Esophagus squamous epithelium (tissue), 5 donors: ENCODE measurements around the gene HEMGN. TPM values are rescaled to one million over a fixed set of nuclear protein-coding genes. Genes with fewer than 3 reads are reported as not detected.

Experiments used
- DNase-seq: peaks from one replicate; lab custom pipeline; 2025; lab: John Stamatoyannopoulos, UW
- H3K27ac ChIP-seq, 4 donors: fragments of 200-600 bp; sonication (generic); one replicate each; pipeline ENCODE4 v1.5.1; 2016 to 2019; ENCODE audit warnings: mild to moderate bottlenecking in 1 of 4
- H3K27me3 ChIP-seq, 4 donors: fragments of 200-600 bp; sonication (generic); 1 replicate in 3 of 4; 2 replicates in 1 of 4; pipeline versions ENCODE4 v1.5.1 to v1.6.0; 2017 to 2021; ENCODE audit warnings: antibody characterized with exemption in 1 of 4
- H3K36me3 ChIP-seq, 3 donors: fragments of 200-600 bp; sonication (generic); one replicate each; pipeline ENCODE4 v1.5.1; 2016 to 2019
- H3K4me1 ChIP-seq, 3 donors: fragments of 200-600 bp; sonication (generic); one replicate each; pipeline ENCODE4 v1.5.1; 2017 to 2019
- H3K4me3 ChIP-seq, 4 donors: fragments of 200-600 bp; sonication (generic); 1 replicate in 3 of 4; 2 replicates in 1 of 4; pipeline ENCODE4 v1.5.1; 2016 to 2019; ENCODE audit warnings: mild to moderate bottlenecking in 2 of 4, moderate library complexity in 1 of 4
- H3K9me3 ChIP-seq, 3 donors: fragments of 200-600 bp; sonication (generic); one replicate each; pipeline ENCODE4 v1.5.1; 2016 to 2019
- CTCF ChIP-seq, 6 experiments: fragments of 450-650 bp in 4 of 6; fragments of 200-600 bp in 2 of 6; sonication (generic) in 2 of 6; IDR thresholded peaks; one replicate each; pipeline ENCODE4 v1.5.1; 2016 to 2019; ENCODE audit warnings: antibody characterized with exemption in 6 of 6, mild to moderate bottlenecking in 4 of 6, moderate library complexity in 4 of 6
- POLR2A ChIP-seq, 4 donors: fragments of 450-650 bp; IDR thresholded peaks; one replicate each; pipeline ENCODE4 v1.6.1; 2017; ENCODE audit warnings: antibody characterized with exemption in 4 of 4, mild to moderate bottlenecking in 4 of 4, moderate library complexity in 3 of 4
- WGBS, 2 donors: methylation state at CpG; one replicate each; pipeline ENCODE4 v1.1.5; 2018; 5-methylcytosine and 5-hydroxymethylcytosine counted together
- intact Hi-C: fragments of 100-400 bp; cut with DNase I; formaldehyde crosslinking; loops from one replicate; pipeline ENCODE4 v1.15.0; 2022
- total RNA-seq, 4 donors: library from RNA; depleted of rRNA; stranded (reverse); fragments of >200 nt; gene quantifications; one replicate each; pipeline ENCODE4 v1.1.0, GENCODE V29; 2016
- donor health status: DM: yes; HTN: yes; CAD: no.

Gene HEMGN
- not detected for total RNA-seq

GRCh38 chr9:97938081-97938644 lies at the start of gene HEMGN:
Gene HEMGN (minus strand): TSS chr9:97938172. CDS start chr9:97938136, 36 bp downstream.
- Histone ChIP-seq H3K4me3 (no peak within 1 kb of the TSS), H3K27ac (no peak within 1 kb of the TSS), H3K4me1 (no peaks in the 10 kb centered on the region), H3K9me3 (no peaks in the 10 kb centered on the region), H3K27me3 (peaks cover 0 to 49% (median 0%) of the 10 kb centered on the region in 4 donors), H3K36me3 (no peaks in the 10 kb centered on the region)
- no peak for DNase-seq
- intact Hi-C loops, result no loop called here
- 65 to 68% methylated on average over 3 of the region's 3 CpGs for WGBS, 2 donors
- TF ChIP-seq POLR2A (IDR thresholded peaks at IDR 0.05) (no peak), CTCF (IDR thresholded peaks at IDR 0.05) (no peak)

GRCh38 chr9:97987487-97987886 lies 49.5 kb upstream of the HEMGN start:
- Histone ChIP-seq H3K9me3 (no peaks in the 10 kb centered on the region), H3K4me1 (peaks cover 22 to 79% (median 46%) of the 10 kb centered on the region in 3 donors), H3K27me3 (no peaks in the 10 kb centered on the region), H3K27ac (no peak overlapping the region), H3K4me3 (no peak overlapping the region), H3K36me3 (no peaks in the 10 kb centered on the region)
- DNase-seq, result no peak
- WGBS, 2 donors, result 72 to 85% methylated on average over 5 of the region's 5 CpGs
- no peak for TF ChIP-seq CTCF (IDR thresholded peaks at IDR 0.05)
- intact Hi-C loops, result no loop called here

- DNase-seq, result no peak
- peak overlapping the region; percentile 83 to 97 (median 90) for H3K4me3 ChIP-seq
- H3K4me1 ChIP-seq, result peaks cover 18 to 82% (median 55%) of the 10 kb centered on the region in 3 donors
- no peaks in the 10 kb centered on the region for H3K9me3 ChIP-seq
- no peak for TF ChIP-seq CTCF (IDR thresholded peaks at IDR 0.05)
- no peak for TF ChIP-seq POLR2A (IDR thresholded peaks at IDR 0.05)
- peak overlapping the region; percentile 98 to 100 (median 99) for H3K27ac ChIP-seq
- 10 to 29% methylated on average over 30 to 40 of the region's 59 CpGs for WGBS, 2 donors
- no peaks in the 10 kb centered on the region for H3K36me3 ChIP-seq
- H3K27me3 ChIP-seq, result no peaks in the 10 kb centered on the region
- intact Hi-C loops, result no loop called here
These were observed 47.3 kb upstream of the HEMGN start for GRCh38 chr9:97985058-97985861.

- Histone ChIP-seq H3K4me1 (peaks cover 24 to 82% (median 46%) of the 10 kb centered on the region in 3 donors), H3K4me3 (peak overlapping the region; percentile 83 to 97 (median 90)), H3K36me3 (no peaks in the 10 kb centered on the region), H3K27ac (peak overlapping the region; percentile 98 to 100 (median 99)), H3K9me3 (no peaks in the 10 kb centered on the region), H3K27me3 (no peaks in the 10 kb centered on the region)
- peak; percentile 38 for DNase-seq
- 0% methylated on average over 1 to 12 of the region's 116 CpGs for WGBS, 2 donors
- TF ChIP-seq CTCF (IDR thresholded peaks at IDR 0.05) (peak in 2 of 6 experiments; percentile 2 to 12), POLR2A (IDR thresholded peaks at IDR 0.05) (peak in 2 of 4 donors; percentile 64 to 80)
- intact Hi-C loops, result no loop called here
These were observed 46.5 kb upstream of the HEMGN start for GRCh38 chr9:97984188-97985057.
